Epithelial cell of esophagus (primary cell): ENCODE measurements around the gene C10orf120.

Experiments used
- DNase-seq: peaks from one replicate; pipeline ENCODE4 v3.0.0; 2010; ENCODE audit warnings: low read depth
- H3K4me3 ChIP-seq: 2 replicates; pipeline ENCODE4 v1.5.1; 2011; ENCODE audit warnings: mild to moderate bottlenecking, low read length, control low read depth
- CTCF ChIP-seq: IDR thresholded peaks from 2 replicates; pipeline ENCODE4 v1.5.1; 2011; ENCODE audit warnings: low read depth, mild to moderate bottlenecking, low read length, control low read depth, inconsistent platforms; ENCODE audit not compliant: insufficient read depth; ENCODE audit errors: missing control alignments

Gene C10orf120

GRCh38 chr10:122658356-122659049 lies 41.1 kb downstream of the C10orf120 start:
- TF ChIP-seq CTCF, result no peak
- DNase-seq, result no peak
- H3K4me3 ChIP-seq, result no peak overlapping the region

GRCh38 chr10:122657729-122658128 lies 41.9 kb downstream of the C10orf120 start:
- H3K4me3 ChIP-seq, result no peak overlapping the region
- TF ChIP-seq CTCF, result no peak
- DNase-seq, result no peak

- TF ChIP-seq CTCF, result no peak
- no peak overlapping the region for H3K4me3 ChIP-seq
- no peak for DNase-seq
Observed at GRCh38 chr10:122657255-122657654, 42.4 kb downstream of the C10orf120 start.

GRCh38 chr10:122656741-122657140 lies 42.9 kb downstream of the C10orf120 start:
- DNase-seq, result no peak
- no peak overlapping the region for H3K4me3 ChIP-seq
- no peak for TF ChIP-seq CTCF

- H3K4me3 ChIP-seq, result no peak overlapping the region
- no peak for DNase-seq
- no peak for TF ChIP-seq CTCF
Observed at GRCh38 chr10:122656308-122656705, 43.3 kb downstream of the C10orf120 start.

- DNase-seq, result no peak
- no peak overlapping the region for H3K4me3 ChIP-seq
- no peak for TF ChIP-seq CTCF
Observed at GRCh38 chr10:122655524-122656307, 43.9 kb downstream of the C10orf120 start.
